Common myeloid progenitor, CD34-positive (primary cell): ENCODE measurements around the gene STOX2.

Experiments
- CTCF ChIA-PET: fragments of 350-600 bp; sonication (Branson Sonifier 250); formaldehyde crosslinking; loops from one replicate; lab custom pipeline; 2021; ENCODE audit warnings: antibody characterized with exemption; lab: Charles Lee
- POLR2A ChIA-PET: fragments of 350-600 bp; sonication (Branson Sonifier 250); formaldehyde crosslinking; loops from one replicate; lab custom pipeline; 2021; ENCODE audit warnings: antibody characterized with exemption; lab: Charles Lee
- DNase-seq, 3 donors: peaks; one replicate each; pipeline versions ENCODE4 v3.0.0 to v3.0.0-alpha.2; 2013
- H3K27ac ChIP-seq, 2 experiments: 1 replicate in 1 of 2; 2 replicates in 1 of 2; pipeline ENCODE4 v1.7.0; 2013; ENCODE audit warnings: inconsistent platforms in 2 of 2, low read length in 2 of 2, mild to moderate bottlenecking in 2 of 2, low read depth in 1 of 2, moderate library complexity in 1 of 2; ENCODE audit not compliant: severe bottlenecking in 2 of 2, insufficient read depth in 1 of 2, poor library complexity in 1 of 2
- H3K27me3 ChIP-seq, 5 experiments: replicated peaks in 2 of 5; 1 replicate in 3 of 5; 2 replicates in 2 of 5; pipeline versions ENCODE4 v1.6.1 to v1.7.0; 2013; ENCODE audit warnings: low read length in 4 of 5, mild to moderate bottlenecking in 2 of 5, moderate library complexity in 2 of 5, inconsistent platforms in 1 of 5; ENCODE audit not compliant: insufficient read depth in 5 of 5, control insufficient read depth in 4 of 5
- H3K36me3 ChIP-seq, 4 experiments: 1 replicate in 2 of 4; 2 replicates in 2 of 4; pipeline versions ENCODE4 v1.6.1 to v1.7.0; 2013; ENCODE audit warnings: low read length in 3 of 4, control low read depth in 1 of 4, mild to moderate bottlenecking in 1 of 4; ENCODE audit not compliant: control insufficient read depth in 4 of 4, insufficient read depth in 4 of 4
- H3K4me1 ChIP-seq, 4 experiments: 1 replicate in 3 of 4; 2 replicates in 1 of 4; pipeline versions ENCODE4 v1.6.1 to v1.7.1; 2013; ENCODE audit warnings: low read length in 3 of 4, mild to moderate bottlenecking in 3 of 4, control low read depth in 1 of 4, inconsistent platforms in 1 of 4, moderate library complexity in 1 of 4; ENCODE audit not compliant: control insufficient read depth in 4 of 4, insufficient read depth in 4 of 4; ENCODE audit errors: control extremely low read depth in 1 of 4
- H3K4me3 ChIP-seq, 7 experiments: 1 replicate in 4 of 7; 2 replicates in 3 of 7; pipeline versions ENCODE4 v1.5.1 to v1.7.0; 2013; ENCODE audit warnings: mild to moderate bottlenecking in 7 of 7, low read length in 6 of 7, moderate library complexity in 6 of 7, inconsistent platforms in 2 of 7, low read depth in 2 of 7, control low read depth in 1 of 7; ENCODE audit not compliant: insufficient read depth in 4 of 7, control insufficient read depth in 1 of 7; ENCODE audit errors: extremely low read depth in 1 of 7
- H3K9me3 ChIP-seq, 5 experiments: 1 replicate in 4 of 5; 2 replicates in 1 of 5; pipeline versions ENCODE4 v1.6.1 to v1.7.1; 2013; ENCODE audit warnings: low read length in 4 of 5, mild to moderate bottlenecking in 2 of 5, inconsistent platforms in 1 of 5, low read depth in 1 of 5, moderate library complexity in 1 of 5; ENCODE audit not compliant: control insufficient read depth in 4 of 5, insufficient read depth in 2 of 5; ENCODE audit errors: control extremely low read depth in 1 of 5
- WGBS: methylation state at CpG from one replicate; pipeline ENCODE4 v1.1.5; 2013; ENCODE audit not compliant: insufficient coverage; 5-methylcytosine and 5-hydroxymethylcytosine counted together

STOX2 gene

DNA sequence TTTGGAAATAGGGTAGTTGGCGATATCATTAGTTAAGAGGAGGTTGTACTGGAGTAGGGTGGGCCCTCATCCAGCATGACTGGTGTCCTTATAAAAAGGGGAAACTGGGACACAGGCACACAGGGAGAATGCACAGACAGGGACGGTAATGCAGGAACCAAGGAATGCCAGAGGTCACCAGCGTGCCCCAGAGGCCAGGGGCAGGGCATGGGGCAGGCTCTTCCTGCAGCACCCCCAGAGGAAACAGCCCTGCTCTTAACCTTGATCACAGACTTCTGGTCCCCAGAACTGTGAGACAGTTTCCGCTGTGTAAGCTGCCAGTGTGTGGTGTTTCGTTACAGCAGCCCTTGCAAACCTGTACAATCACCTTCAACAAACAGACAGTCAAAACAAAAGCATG lies 15.9 kb upstream of the STOX2 start:
- no peak overlapping the region for H3K4me3 ChIP-seq

DNA sequence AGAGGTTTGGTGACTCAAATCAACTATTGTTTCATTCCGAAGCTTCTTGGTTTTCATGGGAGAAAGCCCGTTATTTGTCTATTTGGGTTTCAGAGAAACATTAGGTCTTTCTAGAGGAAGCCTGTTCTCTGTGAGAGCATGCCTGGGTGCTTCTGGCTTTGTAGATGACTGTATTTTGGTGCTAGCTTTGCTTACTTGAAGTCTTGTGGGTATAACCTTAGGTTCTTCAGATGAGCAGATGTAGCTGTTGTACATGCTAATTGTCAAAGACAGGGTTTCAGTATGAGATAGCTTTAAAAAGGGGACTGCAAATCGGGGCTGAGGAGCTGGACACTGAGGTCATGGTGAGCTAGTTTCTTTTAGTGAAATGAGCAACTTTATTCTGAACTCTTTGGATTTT lies 7.9 kb upstream of the STOX2 start:
- POLR2A ChIA-PET = interaction anchor here (0.7 kb wide), 1 partner anchor 300 kb away, joined by 4 read pairs; no protein-coding TSS in a partner anchor
- Histone ChIP-seq H3K27ac (no peak overlapping the region), H3K4me3 (no peak overlapping the region), H3K36me3 (no peaks in the 10 kb centered on the region), H3K4me1 (no peaks in the 10 kb centered on the region), H3K9me3 (peaks cover 0 to 12% (median 0%) of the 10 kb centered on the region in 5 experiments), H3K27me3 (peaks cover 0 to 5% (median 0%) of the 10 kb centered on the region in 5 experiments)
- no peak for DNase-seq
- CTCF ChIA-PET = no interaction called here
- 100% methylated on average over 3 of the region's 3 CpGs for WGBS

More for the DNA sequence above, 15.9 kb upstream of the STOX2 start:
- CTCF ChIA-PET = no interaction called here
- H3K27ac ChIP-seq = no peak overlapping the region
- no peaks in the 10 kb centered on the region for H3K9me3 ChIP-seq
- H3K27me3 ChIP-seq = peaks cover 0 to 2% (median 0%) of the 10 kb centered on the region in 5 experiments
- no peak for DNase-seq
- no peaks in the 10 kb centered on the region for H3K4me1 ChIP-seq
- WGBS = 96% methylated on average over 3 of the region's 5 CpGs
- no peaks in the 10 kb centered on the region for H3K36me3 ChIP-seq
- POLR2A ChIA-PET = no interaction called here

DNA sequence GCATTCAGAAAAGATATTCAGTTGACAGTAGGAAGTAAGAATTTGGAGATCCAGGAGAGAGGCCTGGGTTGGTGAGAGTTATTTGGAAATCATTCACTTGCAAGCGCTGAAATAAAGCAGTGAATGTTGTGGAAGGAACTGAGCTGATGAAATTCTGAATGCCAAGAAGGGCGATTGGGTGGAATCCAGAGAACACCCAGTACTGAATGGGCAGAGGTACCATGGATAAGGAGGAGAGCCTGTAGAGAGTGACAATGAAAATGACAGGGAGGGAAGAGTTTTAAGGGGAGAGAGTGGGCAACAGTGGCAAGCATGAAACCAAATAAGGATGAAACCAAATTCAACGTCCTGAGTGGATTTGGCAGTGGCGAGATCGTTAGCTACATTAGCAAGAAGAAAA lies 6.7 kb upstream of the STOX2 start:
- H3K9me3 ChIP-seq = peaks cover 0 to 12% (median 4%) of the 10 kb centered on the region in 5 experiments
- no peak overlapping the region for H3K4me3 ChIP-seq
- CTCF ChIA-PET = no interaction called here
- no peak overlapping the region for H3K27ac ChIP-seq
- H3K27me3 ChIP-seq = peaks cover 0 to 12% (median 6%) of the 10 kb centered on the region in 5 experiments
- POLR2A ChIA-PET = no interaction called here
- WGBS = 99% methylated on average over 5 of the region's 5 CpGs
- DNase-seq = no peak
- H3K36me3 ChIP-seq = no peaks in the 10 kb centered on the region
- no peaks in the 10 kb centered on the region for H3K4me1 ChIP-seq

DNA sequence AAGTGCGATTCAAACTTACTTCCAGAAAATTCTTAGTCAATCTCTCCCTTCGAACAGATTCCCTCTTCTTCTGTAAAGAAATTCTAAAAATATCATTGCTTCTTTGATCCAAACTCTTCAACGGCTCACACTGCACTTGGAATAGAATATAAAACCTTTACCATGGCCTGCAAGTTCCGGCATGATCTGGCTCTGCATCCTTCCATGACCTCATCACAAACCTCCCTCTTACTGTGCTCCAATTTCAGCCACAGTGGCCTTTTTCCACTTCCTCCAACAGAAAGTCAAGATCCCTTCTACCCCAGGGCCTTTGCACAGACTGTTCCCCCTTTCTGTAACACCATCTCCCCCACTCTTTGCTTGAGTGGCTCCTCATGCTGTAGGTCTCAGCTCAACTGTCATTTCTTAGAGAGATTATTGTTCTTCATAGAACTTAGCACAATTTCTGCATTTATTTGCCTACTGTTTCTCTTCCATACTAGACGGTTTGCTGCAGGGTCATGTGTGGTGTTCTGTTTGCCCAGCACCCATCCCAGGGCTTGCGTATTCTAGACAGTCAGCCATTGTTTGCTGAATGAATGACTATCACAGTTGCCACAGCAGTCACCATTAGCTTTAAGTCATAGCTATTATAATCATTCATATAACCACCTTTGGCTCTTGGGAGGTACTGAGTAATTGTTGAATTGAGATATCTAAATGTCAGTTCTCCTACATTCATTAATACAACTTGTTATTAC lies 1.9 kb upstream of the STOX2 start:
- no peak overlapping the region for H3K4me3 ChIP-seq
- peaks cover 3 to 26% (median 23%) of the 10 kb centered on the region in 4 experiments for H3K4me1 ChIP-seq
- H3K27me3 ChIP-seq = peaks cover 8 to 48% (median 28%) of the 10 kb centered on the region in 5 experiments
- ChIA-PET POLR2A (interaction anchor here (0.6 kb wide), 1 partner anchor 213 kb away, joined by 11 read pairs; no protein-coding TSS in a partner anchor), CTCF (interaction anchor here (1.3 kb wide), 1 partner anchor 9 kb away, joined by 3 read pairs; no protein-coding TSS in a partner anchor)
- no peaks in the 10 kb centered on the region for H3K36me3 ChIP-seq
- H3K9me3 ChIP-seq = peaks cover 0 to 12% (median 4%) of the 10 kb centered on the region in 5 experiments
- WGBS = 87% methylated on average over 5 of the region's 6 CpGs
- DNase-seq = no peak
- H3K27ac ChIP-seq = no peak overlapping the region

DNA sequence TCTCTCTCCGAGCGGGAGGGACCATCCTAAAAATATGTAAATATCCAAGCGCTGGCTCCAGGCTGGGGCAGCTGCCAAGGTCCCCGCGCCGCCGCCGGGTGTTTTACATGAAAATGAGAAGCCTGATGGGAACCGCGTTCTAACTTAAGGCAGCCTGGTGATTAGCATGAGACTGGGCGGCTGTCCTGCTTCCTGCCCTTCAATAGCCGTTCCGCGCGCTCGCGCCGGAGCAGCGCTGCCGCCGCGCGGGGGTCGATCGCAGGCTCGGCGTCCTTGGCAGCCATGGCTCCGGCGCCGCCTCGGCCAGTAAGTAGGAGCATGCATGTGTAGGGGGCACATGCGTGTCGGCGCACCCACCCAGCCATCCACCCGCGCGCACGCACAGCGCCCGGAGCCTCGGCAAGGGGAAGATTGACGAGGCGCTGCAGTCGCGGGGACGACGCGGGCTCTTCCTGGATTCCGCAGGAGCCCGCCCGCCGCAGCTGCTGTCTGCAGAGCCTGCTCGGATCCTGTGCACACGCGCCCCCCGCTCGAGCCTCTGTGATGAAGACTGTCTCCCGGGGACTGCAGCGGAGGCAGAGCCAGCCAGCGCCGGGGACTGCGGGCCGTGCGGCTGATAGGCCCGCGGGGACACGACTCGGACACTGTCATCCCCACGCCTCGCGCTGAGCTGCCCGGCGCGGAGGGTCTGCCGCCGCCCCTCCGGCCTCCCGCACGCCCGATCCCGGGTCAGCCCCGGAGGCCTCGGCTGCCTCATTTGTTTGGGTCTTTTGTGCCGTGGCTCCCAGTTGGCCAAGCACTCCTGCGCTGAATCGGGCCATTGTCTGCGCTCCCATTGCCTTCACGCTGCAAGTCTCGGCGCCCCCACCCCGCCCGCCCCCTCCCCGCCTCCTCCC lies 734 bp downstream of the STOX2 start:
- POLR2A ChIA-PET = no interaction called here
- peaks cover 8 to 55% (median 33%) of the 10 kb centered on the region in 5 experiments for H3K27me3 ChIP-seq
- no peak overlapping the region for H3K27ac ChIP-seq
- no peaks in the 10 kb centered on the region for H3K36me3 ChIP-seq
- CTCF ChIA-PET = interaction anchor here (1.5 kb wide), 1 partner anchor 262 kb away, joined by 3 read pairs; no protein-coding TSS in a partner anchor
- peaks cover 0 to 4% (median 0%) of the 10 kb centered on the region in 5 experiments for H3K9me3 ChIP-seq
- H3K4me1 ChIP-seq = peaks cover 3 to 26% (median 23%) of the 10 kb centered on the region in 4 experiments
- WGBS = under 1% methylated on average over 79 of the region's 93 CpGs
- peak in 2 of 3 donors; percentile 59 to 72 for DNase-seq
- peak overlapping the region; percentile 38 to 81 (median 61) for H3K4me3 ChIP-seq

DNA sequence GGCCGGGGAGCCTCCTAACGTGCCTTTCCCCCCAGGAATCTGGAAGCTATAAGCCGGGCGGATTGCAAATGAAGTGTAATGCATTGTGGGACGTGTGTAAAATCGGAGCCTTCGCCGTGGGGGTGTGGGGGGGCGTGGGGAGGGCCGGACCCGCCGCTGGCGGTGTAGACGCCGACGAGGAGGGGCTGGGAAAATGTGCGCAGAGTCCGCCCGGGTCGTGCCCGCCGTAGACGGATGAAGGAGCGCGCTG lies 1.3 kb downstream of the STOX2 start:
- POLR2A ChIA-PET = no interaction called here

More for the DNA sequence above, 1.3 kb downstream of the STOX2 start:
- H3K4me1 ChIP-seq = peaks cover 3 to 26% (median 23%) of the 10 kb centered on the region in 4 experiments
- H3K9me3 ChIP-seq = peaks cover 0 to 4% (median 0%) of the 10 kb centered on the region in 5 experiments
- peak overlapping the region in 5 of 7 experiments; percentile 34 to 81 (median 72) for H3K4me3 ChIP-seq
- H3K27ac ChIP-seq = no peak overlapping the region
- CTCF ChIA-PET = no interaction called here
- no peak for DNase-seq
- peaks cover 8 to 56% (median 32%) of the 10 kb centered on the region in 5 experiments for H3K27me3 ChIP-seq
- H3K36me3 ChIP-seq = no peaks in the 10 kb centered on the region
- WGBS = 1% methylated on average over 21 of the region's 25 CpGs
